ENCODE results near the gene TFCP2.
"Not testable (repeated sequence)": the region's sequence is repeated elsewhere in the genome, so short reads cannot be mapped to it uniquely, and the experiment has no call there.

The TFCP2 gene, protein sequence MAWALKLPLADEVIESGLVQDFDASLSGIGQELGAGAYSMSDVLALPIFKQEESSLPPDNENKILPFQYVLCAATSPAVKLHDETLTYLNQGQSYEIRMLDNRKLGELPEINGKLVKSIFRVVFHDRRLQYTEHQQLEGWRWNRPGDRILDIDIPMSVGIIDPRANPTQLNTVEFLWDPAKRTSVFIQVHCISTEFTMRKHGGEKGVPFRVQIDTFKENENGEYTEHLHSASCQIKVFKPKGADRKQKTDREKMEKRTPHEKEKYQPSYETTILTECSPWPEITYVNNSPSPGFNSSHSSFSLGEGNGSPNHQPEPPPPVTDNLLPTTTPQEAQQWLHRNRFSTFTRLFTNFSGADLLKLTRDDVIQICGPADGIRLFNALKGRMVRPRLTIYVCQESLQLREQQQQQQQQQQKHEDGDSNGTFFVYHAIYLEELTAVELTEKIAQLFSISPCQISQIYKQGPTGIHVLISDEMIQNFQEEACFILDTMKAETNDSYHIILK

DNA sequence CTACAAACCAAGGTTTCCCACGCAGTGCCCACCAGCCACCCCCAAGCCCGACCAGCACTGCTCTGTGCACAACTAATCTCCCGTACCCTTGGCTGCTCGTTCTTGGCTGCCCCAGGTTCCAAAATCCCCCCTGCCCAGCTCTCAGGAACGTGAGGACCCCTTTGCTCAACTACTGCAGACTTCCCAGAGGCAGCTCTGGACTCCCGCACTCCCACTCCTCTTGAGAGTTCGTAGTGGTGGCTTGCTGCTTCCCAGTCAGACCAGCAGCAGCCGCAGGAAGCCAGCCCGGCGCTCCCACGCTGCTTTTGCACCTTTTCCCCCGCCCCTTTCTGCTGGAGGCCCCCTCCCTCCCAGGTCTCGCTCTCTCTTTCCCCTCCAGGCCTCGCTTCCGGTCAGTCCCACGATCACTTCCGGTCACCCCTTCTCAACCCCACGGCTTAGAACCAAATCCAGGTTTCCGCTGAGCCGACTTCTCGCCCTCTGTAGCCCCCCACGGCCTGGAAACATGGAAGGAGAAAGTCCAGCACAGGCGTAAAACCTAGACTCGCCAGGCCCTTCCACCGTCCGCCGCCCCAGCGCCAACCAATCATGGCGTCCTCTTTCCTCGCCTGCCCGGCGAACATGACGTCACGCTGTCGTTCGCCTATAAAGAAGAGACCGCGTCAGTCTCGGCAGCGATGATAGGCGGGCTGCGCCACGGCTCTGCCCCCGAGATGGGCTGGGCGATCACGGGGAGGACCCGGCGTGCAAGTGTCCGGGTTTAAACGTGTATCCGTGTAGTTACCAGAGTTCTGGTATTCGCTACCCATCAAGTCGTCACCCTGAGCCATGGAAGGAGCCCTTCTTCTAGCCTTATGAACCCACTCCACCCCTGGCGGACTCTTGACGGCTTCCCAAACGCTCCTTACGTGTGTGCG is at the start of gene TFCP2:
Gene TFCP2, minus strand, starts transcription at position 621 of the 917 bp plus-strand sequence. CDS start 713 bp downstream, outside the sequence.
- peak; percentile 87 to 88 for DNase-seq

DNA sequence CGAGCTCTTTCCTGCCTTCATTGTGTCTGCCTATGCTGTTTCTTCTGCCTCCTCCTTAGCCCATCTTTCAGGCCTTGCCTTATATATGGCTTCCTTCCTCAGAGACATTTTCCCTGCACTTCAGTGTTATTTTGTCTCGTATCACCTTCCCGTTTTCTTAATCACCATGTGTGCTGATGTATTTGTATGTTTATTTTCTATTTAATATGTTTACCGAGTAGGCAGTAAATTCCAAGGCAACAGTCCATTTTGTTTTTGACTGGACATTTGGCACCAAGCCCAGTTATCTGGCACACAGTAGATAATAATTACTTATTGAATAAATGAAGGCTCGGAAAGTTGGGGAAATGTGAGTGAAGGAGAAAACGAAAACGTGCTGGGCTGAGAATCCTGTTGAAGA is 49.5 kb upstream of the TFCP2 start:
- DNase-seq = no peak

DNA sequence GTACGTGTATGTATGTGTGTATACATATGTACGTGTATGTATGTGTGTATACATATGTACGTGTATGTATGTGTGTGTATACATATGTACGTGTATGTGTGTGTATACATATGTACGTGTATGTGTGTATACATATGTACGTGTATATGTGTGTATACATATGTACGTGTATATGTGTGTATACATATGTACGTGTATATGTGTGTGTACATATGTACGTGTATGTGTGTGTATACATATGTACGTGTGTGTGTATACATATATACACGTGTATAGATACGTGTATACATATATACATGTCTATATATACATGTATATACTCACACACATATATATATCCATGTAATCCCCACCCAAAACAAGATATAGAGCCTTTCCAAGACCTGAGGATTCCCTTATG is 46.9 kb upstream of the TFCP2 start:
- not testable (repeated sequence) for DNase-seq

DNA sequence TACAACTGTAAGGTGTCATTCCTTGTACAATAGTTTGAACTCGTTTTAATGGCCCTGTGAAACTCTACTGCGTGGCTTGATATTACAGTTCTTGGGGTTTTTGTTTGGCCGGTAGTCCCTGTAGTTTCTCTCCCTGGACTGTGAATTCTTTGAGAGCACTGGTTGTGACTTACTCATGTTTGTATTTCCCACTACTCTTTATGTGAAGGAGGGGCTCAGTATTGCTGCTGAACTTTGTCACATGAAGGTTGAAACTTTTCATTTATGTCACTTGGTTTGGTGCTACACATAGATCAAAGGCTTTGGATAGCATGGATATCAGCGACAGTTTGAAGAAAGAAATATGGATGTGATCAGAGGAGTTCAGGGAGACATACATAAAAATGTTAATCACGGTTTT is 46.4 kb upstream of the TFCP2 start:
- no peak for DNase-seq

DNA sequence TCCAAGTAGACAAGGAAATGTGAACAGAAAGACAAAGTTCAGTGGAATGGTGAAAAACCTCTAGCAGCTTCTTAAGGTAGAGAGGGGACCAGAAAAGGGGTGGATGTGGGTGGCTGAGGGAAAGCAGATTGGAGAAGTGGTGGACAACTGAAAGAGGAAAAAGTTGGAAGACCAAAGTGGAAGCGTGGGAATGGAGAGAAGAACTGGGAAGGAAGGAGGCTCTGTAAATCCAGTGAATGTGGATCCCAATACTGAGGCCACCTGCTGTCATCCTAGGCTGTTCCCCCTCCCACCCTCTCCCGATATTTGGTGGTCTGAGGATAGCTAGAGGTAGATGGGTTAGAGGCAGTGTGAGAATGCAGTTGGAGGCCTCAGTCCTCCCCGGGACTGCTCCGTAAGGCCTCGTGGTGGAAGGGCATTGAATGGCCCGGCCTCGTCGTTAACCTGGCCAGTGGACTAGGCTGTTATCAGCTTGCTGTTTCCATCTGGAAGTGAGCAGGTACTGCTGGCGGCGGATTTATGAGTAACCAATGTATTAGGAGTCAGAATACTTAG is 45.7 kb upstream of the TFCP2 start:
- DNase-seq = no peak

DNA sequence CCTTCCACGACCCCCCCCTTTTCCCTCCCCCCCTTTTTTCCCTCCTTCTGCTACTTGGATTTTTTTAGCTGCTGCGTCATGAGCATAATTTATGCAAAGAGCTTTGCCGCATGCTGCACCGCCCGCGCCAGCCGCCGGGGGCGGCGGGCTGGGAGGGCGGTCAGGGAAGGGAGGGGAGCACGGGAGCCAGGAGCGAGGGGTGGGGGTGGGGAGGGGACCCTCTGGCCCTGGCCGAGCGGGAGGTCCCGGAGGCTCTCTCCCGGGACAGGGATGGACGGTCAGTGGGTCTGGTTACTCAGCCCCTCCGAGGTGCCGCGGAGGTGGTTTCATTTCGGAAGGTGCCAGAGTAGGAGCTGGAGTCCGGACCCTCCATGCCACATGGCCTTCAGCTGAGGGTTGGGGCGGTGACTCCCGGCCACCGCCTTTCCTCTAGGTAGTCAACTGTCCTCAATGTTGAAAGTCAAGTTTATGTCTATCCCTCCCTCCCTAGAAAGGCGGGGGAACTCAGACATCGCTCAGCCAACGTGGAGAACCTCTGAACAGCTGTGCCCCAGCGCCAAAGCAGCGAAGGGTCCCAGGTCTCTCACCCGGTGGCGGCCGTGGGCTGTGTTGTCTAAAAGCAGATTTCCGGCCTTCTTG is 45.2 kb upstream of the TFCP2 start, which contains the start of gene POU6F1:
Gene POU6F1, minus strand, starts transcription at position 95 of the 639 bp plus-strand sequence. CDS start 11,226 bp downstream, outside the sequence.
- DNase-seq = peak; percentile 47 to 51

DNA sequence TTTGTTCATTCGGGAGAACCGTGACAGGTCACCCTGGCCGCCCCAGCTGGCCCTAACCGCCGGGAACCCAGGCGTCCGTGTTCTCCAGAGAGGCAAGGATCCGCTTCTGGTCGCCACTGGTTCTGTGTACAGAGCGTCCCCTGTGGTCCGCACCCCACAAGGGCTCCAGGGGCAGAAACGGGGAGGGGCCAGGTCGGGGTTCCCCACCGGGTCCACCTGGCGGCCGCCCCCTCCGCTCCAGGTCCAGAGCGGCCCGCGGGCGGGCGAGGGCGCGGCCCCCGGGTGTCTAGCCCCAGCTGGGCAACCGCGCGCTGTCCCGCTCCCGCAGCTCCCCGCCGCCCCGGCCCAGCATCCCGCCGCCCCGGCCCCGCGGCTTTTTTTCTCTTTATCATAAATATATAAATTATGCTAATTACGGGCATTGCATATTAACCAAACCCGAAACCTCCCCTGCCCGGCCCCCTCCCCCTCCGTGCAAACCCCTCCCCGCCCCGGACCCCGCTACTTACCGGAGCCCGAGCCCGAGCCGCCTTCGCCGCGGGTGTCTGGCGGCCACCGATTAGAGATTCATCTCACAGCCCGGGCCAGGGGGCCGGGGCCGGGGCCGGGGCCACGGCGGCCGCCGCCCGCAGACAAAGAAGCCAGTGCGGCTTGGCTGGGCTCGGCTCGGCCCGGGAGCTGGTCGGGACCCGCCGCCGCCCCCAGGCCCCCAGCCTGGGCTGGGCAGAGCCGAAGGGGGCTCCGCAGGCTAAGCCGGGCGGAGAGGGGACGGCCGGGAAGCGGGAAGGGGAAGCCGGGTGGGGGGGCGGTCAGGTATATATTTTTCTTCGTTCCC is 44.4 kb upstream of the TFCP2 start:
- DNase-seq = peak; percentile 18 to 25

DNA sequence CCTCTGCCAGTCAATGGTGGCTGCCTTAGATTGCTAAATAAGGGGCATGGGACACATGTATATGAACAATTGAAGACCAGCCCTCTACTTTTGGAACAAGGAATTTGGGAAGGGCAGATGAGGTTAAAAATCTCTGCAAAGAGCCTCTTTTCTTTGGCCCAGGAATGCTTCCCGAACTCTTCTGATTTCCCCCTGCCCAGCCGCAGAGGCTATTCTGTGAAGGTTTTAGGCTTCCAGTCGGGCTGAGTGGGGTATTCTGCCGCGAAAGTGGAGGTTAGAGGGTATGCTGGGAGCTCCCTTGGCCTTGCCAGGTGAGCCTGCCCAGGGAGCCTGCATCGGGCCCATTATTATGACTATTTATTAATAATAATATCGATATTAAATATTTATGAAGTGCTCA is 43.7 kb upstream of the TFCP2 start:
- DNase-seq = no peak

DNA sequence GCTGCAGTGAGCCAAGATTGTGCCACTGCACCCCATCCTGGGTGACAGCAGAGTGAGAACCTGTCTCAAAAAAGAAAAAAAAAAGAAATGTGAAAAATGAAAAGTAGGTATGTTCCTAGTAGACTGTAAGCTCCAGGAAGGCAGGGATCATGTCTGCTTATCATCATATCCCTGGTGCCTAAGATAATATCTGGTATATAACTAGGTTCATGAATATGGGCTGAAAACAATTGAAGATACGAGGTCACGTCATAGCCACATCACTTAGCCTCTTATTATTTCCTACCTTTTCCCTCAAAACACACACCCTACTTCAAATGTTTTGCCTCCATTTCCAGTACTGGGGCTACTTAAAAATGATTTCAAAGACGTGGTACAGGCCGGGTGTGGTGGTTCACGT is 42.0 kb upstream of the TFCP2 start:
- DNase-seq = no peak

DNA sequence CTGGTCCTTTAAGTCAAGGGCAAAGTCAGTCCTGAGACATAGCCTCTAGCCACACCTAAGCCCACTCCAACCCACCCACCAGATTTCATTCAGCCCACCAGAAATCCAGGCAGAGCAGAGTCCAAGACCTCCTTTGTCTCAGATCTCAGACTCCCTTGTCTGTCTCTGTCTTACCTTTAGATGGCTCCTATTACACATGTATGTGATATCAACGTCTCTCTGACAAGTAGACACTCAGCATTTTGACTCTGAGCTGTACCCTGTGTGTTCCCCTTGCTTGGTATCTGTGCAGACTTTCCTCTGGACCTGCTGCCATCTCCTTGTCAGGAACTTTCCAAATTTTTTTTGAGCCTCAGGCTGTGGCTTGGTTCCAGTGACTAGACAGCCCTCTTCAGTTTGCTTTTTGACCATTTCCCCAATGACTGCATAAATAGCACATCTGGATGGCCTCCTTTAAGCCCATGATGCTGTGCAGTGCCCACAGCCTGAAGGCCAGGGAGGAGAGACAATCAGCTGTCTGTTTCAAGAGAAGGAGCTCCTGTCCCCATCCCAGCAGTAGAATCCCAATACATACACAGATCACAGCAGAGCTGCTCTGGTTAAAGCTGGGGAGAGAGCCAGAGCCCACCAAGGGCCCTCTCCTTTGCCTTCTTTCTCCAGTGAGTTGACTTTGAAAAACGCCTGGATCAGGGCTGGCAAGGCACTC is 37.9 kb upstream of the TFCP2 start:
- DNase-seq = no peak

DNA sequence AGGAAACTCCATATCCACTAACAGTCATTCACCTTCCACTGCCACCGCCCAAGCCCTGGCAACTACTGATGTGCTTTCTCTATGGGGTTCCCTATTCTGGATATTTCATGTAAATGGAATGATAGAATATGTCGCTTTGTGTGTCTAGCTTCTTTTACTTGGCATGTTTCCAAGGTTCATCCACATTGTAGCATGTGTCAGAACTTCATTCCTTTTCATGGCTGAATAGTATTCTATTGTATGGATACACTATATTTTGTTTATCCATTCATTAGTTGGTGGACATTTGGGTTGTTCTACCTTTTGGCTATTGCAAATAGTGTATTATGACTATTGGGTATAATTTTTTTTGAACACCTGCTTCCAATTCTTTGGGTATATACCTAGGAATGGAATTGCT is 36.3 kb upstream of the TFCP2 start:
- no peak for DNase-seq

DNA sequence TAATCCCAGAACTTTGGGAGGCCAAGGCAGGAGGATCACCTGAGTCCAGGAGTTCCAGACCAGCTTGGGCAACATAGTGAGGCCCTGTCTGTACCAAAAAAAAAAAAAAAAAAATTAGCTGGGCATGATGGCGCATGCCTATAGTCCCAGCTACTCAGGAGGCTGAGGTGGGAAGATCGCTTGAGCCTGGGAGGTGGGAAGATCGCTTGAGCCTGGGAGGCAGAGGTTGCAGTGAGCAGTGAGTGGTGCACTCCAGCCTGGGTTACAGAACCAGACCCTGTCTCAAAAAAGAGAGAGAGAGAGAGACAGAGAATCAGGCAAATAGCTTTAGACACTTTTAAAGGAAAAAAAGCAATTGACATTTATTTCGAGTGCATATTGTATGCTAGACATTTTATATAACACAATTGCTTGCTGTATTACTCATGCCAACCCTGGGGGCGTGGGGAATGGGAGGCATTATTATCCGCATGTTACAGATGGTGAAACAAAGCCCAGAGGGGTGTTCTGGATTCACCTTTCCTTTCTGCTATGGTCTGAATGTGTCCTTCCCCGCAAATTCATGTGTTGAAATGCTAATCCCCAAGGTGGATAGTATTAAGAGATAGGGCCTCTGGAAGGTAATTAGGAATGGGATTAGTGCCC is 35.2 kb upstream of the TFCP2 start:
- DNase-seq = no peak

DNA sequence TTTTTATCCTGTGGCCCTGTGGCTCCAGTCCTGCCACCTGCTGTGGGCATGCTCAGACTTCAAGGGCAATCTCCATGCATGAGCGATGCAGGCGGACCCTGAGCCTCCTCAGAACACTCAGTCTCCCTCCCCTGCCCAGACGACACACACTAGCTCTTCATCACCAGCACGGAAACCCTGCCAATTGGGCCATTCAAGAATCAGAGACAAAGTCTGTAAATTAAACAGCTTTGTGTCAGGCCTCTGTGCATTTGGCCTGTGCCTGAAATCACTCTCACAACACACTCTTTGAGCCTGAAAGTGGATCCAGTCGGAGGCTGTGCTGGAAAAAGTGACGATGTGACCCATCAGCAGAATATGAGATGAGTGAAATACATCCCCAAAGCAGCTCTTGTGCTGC is 32.4 kb upstream of the TFCP2 start:
- DNase-seq = no peak

DNA sequence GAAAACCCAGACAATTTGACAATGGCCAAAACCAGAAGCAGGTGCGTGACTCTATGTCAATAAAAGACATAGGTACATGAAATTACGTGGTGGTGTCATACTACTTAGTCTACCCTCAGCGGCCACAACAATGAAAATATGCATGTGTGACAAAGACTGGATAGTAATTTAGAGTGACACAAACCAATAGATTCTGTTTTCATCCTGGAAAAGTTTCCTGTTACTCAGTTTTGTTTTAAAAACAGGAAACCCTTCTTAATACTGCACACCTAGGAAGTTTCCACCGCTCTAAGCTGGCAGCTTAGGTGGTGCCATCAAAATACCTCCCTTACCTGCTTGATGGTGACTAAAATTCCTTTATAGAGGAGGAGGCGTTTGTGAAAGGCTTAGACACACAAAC is 29.8 kb upstream of the TFCP2 start:
- DNase-seq = no peak

DNA sequence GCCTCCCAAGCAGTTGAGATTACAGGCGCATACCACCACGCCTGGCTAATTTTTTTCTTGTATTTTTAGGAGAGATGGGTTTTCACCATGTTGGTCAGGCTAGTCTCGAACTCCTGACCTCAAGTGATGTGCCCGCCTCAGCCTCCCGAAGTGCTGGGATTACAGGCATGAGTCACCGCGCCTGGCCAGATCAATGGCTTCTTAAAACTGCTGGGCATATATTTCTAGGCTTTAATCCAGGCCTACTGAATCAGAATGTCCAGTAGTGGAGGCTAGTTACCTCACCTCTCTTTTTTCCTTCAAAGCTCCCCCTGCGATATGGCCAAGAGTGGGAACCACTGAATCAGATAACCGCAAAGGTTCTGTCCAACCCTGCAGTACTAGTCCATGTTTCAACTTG is 27.9 kb upstream of the TFCP2 start:
- no peak for DNase-seq

DNA sequence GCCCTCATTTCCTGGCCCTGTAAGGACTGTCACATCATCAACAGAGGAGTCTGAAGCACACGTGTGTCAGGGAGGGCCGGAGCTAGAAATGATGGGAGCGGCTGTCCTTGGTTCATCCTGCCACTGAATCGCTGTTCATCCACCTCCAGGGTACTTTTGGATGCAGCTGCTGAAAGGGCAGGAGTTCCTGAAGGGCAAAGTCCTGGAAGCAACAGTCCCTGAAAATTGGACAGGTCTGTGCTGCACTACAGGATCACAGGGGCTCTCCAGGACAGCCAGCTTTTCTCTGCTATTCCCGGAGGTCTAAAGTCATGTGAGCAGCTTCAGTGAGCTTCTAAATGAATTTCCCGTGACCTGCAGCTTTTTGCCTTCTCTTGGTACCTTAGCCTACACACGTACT is 27.2 kb upstream of the TFCP2 start:
- no peak for DNase-seq

DNA sequence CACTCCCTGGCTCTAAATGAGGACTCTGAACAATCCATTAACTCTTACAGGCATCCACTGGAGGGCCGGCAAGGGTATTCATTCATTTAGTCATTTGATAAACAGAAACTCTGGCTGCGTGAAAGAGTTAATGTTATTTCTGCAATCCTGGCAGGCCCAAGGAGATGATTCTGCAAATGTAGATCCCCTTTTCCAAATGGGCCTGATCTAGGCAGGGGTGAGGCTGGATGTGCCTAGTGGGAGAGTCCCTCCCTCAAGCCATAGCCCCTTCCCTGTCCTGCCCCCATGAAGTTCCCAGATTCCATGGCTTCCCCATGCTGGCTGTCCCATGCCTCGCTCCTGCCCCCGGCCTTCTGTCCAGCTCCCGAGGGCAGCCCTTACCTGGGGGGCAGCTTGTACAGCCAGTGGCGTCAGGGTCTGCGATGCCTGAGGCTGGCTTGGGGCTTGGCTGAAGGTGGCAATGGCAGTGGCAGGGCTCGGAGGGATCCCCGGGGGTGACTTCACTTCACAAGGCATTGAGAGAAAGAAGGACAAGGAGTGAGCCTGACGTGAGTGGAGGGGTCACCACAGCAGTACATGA is 26.5 kb upstream of the TFCP2 start:
- DNase-seq = no peak

DNA sequence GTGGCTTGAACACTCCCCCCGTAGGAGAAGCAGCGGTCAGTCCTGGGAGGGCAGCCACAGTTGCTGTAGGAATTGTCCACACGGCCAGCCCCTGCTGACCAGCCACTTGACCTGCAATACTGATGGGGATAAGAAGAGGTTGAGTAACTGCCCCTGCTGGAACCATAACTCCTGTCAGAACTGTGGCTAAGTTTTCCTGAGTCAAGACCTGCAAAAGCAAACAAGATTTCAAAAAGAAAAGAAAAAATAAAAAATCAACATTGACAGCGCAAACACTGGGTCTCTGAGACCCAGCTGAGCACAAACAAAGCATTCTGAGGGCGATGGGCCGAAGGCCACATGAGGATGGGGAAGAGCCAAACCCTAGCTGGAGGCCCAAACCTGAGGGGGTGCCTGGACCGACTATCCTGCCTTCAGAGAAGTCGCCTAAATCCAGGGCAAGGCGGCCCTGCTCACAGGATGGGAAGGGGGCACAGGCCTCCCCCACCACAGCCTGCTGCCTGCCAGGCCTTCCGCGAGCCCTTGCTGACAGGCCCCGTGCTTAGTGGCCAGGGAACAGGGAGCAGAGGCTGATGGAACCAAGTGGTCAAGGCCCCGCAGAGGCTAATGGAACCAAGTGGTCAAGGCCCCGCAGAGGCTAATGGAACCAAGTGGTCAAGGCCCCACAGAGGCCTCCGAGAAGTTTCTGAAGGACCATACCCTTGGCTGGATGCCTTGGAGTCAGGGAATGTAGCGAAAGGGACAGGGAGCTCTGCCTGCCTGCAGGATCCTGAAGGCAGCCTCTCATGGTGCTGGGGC is 25.8 kb upstream of the TFCP2 start:
- DNase-seq = no peak
